Activated T-helper 1 cell treated with anti-CD3 and anti-CD28 coated beads, Interleukin-2, amount 50 U/mL, for 16 hours (primary cell): ENCODE measurements around the gene CNIH1.
"Not testable (repeated sequence)": the region's sequence is repeated elsewhere in the genome, so short reads cannot be mapped to it uniquely, and the experiment has no call there.

Experiments used
- DNase-seq, 2 donors: peaks; one replicate each; pipeline ENCODE4 v3.0.0-alpha.2; 2020; ENCODE audit warnings: low read depth in 1 of 2, low spot score in 1 of 2

Gene CNIH1

GRCh38 chr14:54435500-54435981 is 5.6 kb downstream of the CNIH1 start:
- no peak for DNase-seq

GRCh38 chr14:54428527-54428926 is 12.6 kb downstream of the CNIH1 start:
- DNase-seq, result no peak

- no peak for DNase-seq
Measured at GRCh38 chr14:54427871-54428270, 13.3 kb downstream of the CNIH1 start.

- no peak for DNase-seq
Measured at GRCh38 chr14:54425537-54426274, 15.5 kb downstream of the CNIH1 start.

- no peak for DNase-seq
Measured at GRCh38 chr14:54425068-54425467, 16.1 kb downstream of the CNIH1 start.

- no peak for DNase-seq
Measured at GRCh38 chr14:54424479-54424901, 16.7 kb downstream of the CNIH1 start.

- no peak for DNase-seq
Measured at GRCh38 chr14:54423991-54424390, 17.2 kb downstream of the CNIH1 start.

- DNase-seq, result no peak
Measured at GRCh38 chr14:54420478-54421142, 20.6 kb downstream of the CNIH1 start.

GRCh38 chr14:54411371-54411770 is 29.8 kb downstream of the CNIH1 start:
- no peak for DNase-seq

GRCh38 chr14:54410215-54410614 is 31.0 kb downstream of the CNIH1 start:
- no peak for DNase-seq

- not testable (repeated sequence) for DNase-seq
Measured at GRCh38 chr14:54403401-54404005, 37.7 kb downstream of the CNIH1 start.

GRCh38 chr14:54399560-54399959 is 41.6 kb downstream of the CNIH1 start:
- no peak for DNase-seq

- DNase-seq, result peak; percentile 95 to 96
Measured at GRCh38 chr14:54396493-54397335, 44.5 kb downstream of the CNIH1 start, which contains the start of gene CDKN3. Gene CDKN3, plus strand, starts transcription at chr14:54397007. Its CDS starts 62 bp downstream, at chr14:54397069.

GRCh38 chr14:54396183-54396492 is 45.0 kb downstream of the CNIH1 start:
- no peak for DNase-seq

- no peak for DNase-seq
Measured at GRCh38 chr14:54395716-54396115, 45.5 kb downstream of the CNIH1 start.

GRCh38 chr14:54395284-54395683 is 45.9 kb downstream of the CNIH1 start:
- no peak for DNase-seq

- no peak for DNase-seq
Measured at GRCh38 chr14:54394596-54394995, 46.6 kb downstream of the CNIH1 start.

GRCh38 chr14:54392986-54393884 is 47.9 kb downstream of the CNIH1 start:
- not testable (repeated sequence) for DNase-seq

GRCh38 chr14:54392131-54392859 is 48.9 kb downstream of the CNIH1 start:
- DNase-seq, result no peak

GRCh38 chr14:54387328-54387727 is 53.8 kb downstream of the CNIH1 start:
- no peak for DNase-seq
